Vagina (tissue), 2 donors: ENCODE data around the gene TMEM108.

ENCODE experiments used
- CTCF ChIP-seq, 3 experiments: fragments of 450-650 bp in 2 of 3; fragments of 200-600 bp in 1 of 3; sonication (generic) in 1 of 3; IDR thresholded peaks; one replicate each; pipeline ENCODE4 v1.5.1; 2017 to 2019; ENCODE audit warnings: antibody characterized with exemption in 3 of 3, mild to moderate bottlenecking in 2 of 3, moderate library complexity in 2 of 3
- POLR2A ChIP-seq, 2 donors: fragments of 450-650 bp; IDR thresholded peaks; one replicate each; pipeline ENCODE4 v1.6.1; 2017; ENCODE audit warnings: antibody characterized with exemption in 2 of 2, mild to moderate bottlenecking in 2 of 2, moderate library complexity in 2 of 2
- POLR2AphosphoS5 ChIP-seq, 2 donors: sonication (generic); formaldehyde crosslinking; IDR thresholded peaks; one replicate each; pipeline ENCODE4 v1.9.0; 2017; ENCODE audit warnings: antibody characterized with exemption in 2 of 2, mild to moderate bottlenecking in 2 of 2, low read depth in 1 of 2; ENCODE audit not compliant: insufficient read depth in 1 of 2

GRCh38 chr3:133445108-133445507 lies 406.9 kb downstream of the TMEM108 start:
- no peak for TF ChIP-seq POLR2AphosphoS5 (IDR thresholded peaks at IDR 0.05; ENCODE audit: insufficient read depth in 1 of 2, low read depth in 1 of 2)
- no peak for TF ChIP-seq CTCF (IDR thresholded peaks at IDR 0.05)
- TF ChIP-seq POLR2A (IDR thresholded peaks at IDR 0.05), result no peak
